GM19455 (cell line): ENCODE measurements around the gene PACRGL.

ENCODE experiments used
- ATAC-seq: cut with Tn5 transposase; IDR thresholded peaks from one replicate; pipeline ENCODE4 v1.9.1; 2021; ENCODE audit not compliant: unreplicated experiment

Gene PACRGL

DNA sequence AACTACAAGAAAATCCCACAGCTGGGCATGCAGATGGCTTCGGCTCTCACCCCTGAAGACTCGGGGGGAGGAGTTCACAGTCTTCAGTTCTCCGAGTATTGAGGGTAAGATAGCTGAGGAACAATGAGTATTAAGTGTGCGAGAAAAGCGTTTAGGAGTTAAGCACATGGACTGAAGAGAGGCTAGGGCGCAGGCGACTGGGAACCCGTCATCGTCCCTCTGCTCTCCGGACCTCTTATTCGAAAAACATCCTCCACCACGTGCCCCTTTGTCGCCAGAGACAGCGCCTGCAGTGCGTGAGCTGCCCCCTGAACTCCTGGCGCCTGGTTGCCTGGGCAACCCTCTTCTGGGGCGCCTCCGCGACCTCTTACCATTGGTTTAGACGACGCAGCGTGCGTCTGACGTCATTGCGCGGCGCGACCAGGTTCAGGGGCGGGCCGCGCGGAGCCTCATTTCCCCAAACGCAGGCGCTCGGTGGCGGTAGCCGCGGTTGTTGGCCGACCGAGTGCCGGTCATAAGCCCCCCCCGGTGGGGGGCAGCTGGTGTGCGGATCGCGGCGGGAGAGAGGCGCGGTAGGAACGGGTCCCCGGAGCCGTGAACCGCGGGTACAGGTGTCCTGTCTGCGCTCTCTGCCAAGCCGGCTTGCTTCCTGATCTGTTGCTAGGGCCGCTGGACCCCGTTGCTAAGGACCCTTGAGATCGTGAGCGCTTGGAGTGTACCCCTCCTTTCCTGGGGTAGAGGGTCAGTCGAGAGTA is at the start of gene PACRGL:
PACRGL (plus strand) TSS at position 452 of the 755 bp plus-strand sequence. CDS start 4,024 bp downstream, outside the sequence.
- ATAC-seq = peak; percentile 100

DNA sequence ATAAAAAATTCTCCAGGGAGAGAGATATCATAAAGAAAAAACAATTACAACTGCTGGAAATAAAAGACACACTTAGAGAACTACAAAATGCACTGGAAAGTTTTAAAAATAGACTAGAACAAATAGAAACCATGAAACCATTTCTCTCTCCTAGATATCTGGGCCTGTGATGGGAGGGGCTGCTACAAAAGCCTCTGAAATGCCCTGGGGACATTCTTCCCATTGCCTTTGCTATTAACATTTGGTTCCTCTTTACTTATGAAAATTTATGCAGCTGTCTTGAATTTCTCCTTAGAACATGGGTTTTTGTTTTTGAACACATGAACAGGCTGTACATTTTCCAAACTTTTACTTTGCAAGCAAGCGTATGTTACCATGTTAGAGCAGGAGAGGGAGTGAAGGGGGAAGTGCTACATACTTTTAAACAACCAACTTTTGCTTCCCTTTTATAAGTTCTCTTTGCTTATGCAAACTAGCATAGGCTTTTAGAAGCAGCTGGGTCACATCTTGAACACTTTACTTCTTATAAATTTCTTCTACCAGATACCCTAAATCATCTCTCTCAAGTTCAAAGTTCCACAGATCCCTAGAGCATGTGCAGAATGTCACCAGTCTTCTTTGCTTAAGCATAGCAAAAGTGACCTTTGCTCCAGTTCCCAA is 47.9 kb upstream of the PACRGL start:
- no peak for ATAC-seq

DNA sequence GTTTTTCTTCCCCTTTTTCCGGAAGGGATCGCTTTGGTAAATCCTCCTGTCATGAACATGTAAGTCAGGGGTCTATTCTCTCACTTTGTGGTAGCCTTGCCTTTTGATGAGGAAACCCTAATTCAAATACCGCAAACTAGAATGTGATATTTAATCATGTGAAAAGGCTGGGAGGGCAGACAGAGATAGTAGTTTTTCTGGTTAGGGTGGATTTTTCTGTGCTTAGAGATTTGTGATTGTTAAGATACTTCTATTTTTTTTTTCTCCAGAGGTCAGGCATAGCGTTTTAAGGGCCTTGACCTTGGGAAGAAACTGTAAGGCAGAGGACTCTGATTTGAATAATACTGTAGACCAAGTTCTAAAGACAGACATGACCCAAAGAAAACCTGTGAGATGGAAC is 41.8 kb upstream of the PACRGL start:
- ATAC-seq = no peak

DNA sequence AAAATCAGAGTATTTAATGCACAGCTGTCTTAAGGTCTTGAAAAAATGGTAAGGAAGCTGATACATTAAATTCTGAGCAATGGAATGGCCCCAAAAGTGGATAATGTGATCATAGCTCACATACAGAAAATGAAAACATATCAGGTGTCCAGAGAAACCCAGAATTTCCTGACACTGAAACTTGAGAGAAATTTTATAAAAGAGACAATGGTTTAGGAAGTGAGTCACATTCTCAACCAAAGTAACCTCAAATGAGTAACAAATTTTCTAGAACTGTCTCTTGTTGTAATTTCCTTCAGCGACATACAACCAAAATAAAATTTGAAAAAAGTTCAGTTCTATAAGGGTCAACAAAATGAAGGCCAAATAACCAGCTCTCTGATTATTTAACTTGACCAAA is 37.4 kb upstream of the PACRGL start:
- ATAC-seq = no peak

DNA sequence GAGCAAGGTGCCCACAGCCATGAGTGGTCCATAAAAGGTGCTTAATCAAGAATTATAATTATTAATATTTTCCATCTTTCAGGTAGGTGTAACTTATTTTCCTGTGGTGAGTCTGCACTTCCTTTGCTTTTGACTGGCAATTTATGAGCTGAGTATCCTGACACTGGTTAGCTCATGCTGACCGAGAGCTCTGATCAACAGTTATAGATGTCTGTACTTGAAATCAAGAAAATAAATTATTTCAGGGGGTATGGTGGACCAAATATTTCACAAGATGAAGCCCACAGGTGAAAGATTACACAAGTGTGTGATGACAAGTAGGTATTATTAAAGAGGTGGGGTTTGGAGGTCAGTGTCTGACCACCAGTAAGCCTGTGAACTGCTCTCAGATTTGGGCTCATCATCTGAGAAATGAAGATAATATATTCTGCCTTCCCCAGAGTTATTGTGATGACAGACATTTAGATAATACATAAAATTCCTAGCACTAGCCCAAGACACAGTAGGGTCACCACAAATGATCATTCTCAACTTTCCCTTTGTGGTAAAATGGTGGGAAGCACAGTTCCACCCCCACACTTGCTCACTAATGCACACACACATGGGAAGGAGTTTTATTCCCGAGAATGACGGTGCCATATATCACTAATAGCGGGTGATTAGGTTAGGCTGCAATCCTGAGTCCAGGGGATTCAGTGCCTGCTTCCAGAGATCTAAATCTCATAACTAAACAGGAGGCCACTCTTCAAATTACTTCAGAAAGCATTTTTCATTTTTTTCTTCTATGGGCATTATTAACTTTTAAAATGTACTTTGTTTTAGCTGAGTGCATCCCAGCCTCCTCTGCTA is 34.0 kb upstream of the PACRGL start:
- no peak for ATAC-seq

DNA sequence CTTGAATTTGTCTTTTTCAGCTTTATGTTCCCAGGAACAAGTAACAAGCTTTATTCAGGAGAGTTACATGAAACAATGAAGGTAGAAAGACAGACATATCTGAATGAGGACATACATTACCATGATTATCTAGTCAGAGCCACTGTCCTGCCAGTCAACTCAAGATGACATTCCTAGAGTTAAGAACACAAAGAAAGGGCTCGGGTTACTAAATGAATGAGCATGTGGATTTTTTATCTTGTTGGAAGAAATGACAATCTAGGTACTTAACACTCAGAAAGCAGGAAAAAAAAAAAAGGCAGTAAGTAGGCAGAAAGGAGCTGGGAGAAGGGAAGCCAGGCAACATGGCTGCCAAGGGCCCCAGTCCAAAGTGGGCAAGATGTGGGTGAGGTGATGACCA is 28.0 kb upstream of the PACRGL start:
- ATAC-seq = no peak

DNA sequence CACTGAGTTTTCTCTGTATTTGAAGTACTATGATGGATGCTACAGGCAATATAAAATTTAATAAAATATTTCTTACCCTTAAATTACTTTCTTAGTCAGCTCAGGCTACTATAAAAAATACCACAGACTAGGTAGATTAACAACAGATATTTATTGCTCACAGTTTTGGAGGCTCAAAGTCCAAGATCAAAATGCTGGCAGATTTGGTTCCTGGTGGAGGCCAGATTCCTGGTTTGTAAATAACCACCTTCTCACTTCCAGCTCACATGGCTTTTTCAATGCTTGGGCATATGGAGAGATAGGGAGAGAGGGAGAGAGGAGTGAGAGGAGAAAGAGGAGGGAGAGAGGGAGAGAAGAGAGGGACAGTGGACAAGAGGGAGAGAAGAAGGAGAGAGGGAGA is 24.5 kb upstream of the PACRGL start:
- ATAC-seq = no peak

DNA sequence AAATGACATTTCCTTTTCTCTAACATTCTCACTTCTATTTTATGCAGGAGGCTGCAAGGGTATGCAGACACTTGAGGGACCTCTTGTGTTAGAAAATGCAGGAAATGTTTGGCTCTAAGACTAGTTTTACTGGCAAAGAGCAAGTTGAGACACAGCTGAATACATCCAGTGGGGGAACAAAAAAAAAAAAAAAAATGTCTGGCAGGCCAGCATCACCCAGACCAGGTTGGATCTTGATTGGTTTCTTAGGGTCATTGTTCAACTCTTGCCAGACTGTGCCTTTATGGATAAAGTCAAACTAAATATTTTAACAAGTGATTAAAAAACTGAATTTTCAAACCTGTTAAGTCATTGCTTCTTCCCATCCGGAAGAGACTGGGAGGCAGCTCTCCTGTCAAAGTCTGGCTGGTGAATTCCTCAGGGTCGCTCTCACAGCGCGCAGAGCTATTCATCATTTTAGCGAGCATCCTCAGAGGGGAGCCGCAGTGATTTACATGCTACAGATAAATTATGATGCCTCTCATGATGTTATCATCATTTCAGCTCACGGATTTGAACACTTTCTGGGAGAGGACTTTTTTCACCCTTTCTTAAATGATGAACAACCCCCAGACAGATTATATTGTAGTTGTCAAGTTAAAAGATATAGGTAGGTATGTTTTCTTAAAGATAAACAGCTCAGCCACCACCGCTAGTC is 23.6 kb upstream of the PACRGL start:
- ATAC-seq = no peak

DNA sequence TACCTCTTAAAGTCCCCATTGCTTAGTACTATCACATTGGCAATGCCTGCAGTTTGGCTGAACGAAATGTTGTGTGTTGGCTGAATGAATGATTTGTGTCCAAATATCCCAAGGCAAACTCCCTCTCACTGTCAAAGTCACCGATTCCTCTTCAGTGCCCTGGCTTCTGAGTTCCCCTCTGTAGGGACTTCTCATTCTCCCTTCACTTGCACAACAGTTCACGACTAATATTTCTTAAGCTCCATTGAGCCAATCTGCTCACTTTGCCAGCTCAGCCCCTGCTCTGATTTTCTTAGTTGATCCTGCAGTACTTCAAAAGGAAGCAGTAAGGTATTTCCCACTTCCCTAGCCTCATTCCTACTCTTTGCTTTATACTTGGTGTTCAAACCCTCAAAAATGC is 21.9 kb upstream of the PACRGL start:
- no peak for ATAC-seq

DNA sequence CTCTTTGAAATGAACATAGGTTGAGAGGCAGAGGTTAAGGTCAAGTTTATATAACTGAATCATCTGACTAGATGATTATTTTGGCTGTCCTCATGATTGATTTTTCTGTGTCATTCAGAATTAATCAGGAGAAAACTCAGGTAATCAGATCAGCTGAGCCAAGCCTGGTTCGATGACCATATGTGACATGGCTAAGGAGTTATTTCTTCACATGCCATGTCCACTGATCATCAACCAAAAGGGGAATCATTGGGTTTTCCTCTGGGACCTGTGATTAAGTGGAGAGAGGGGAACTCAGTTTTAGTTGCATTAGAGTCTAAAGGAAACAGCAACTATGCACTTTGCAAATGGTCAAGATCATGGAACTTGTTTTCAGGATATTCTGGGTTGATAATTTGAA is 20.3 kb upstream of the PACRGL start:
- ATAC-seq = no peak

DNA sequence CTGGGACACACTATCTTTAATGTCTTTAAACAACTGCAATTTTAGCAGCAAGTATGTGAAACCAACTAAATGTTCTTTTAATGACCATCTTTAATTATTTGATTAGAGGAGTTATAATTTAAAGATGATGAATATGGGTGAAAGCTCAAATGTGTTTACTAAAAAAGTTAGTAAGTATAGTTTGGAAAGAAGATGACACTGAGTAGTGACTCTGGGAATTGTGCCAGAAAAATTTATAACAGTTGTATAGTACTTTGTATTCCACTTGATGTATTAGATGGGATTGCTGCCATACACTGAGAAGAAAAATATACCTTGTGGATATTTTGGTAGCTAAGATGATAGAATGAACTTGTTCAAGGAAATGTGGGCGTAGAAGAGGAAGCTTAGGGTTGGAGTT is 19.5 kb upstream of the PACRGL start:
- ATAC-seq = no peak

DNA sequence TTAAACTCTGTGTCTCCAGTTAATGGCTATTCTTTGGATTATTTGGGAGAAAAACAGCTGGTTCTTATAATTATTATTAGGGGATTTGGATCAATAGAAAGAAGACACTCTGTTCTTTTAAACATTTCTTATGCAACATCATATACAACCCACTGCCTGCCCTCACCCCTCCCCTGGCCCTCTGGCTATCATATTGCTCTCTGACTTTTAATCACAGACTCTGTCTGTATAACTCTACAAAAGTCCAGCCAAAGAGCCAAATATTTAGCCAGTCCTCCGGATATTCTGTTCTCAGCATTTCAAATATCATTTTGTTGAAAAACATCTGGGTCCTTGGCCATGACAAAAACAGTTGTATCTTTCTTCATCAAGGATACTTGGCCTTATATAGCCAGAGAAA is 19.0 kb upstream of the PACRGL start:
- ATAC-seq = no peak

DNA sequence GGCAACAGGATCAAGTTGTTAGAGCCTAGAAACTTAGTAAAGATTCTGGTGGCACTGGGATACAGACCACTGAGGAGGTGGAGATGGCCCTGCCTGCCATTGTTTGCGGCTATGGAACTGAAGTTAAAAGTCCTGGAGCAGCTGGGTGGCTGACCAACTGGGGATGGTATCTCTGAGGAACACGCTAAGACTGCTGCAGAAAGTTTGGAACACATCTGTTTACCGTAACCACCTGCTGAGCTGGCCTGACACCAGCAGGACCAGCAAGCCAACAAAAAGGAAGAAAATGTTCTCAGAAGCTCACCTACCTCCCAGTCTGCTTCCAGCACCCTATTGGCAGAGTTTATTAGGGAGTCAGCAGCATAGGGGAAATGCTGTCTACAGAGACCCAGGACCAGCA is 17.4 kb upstream of the PACRGL start:
- ATAC-seq = no peak

DNA sequence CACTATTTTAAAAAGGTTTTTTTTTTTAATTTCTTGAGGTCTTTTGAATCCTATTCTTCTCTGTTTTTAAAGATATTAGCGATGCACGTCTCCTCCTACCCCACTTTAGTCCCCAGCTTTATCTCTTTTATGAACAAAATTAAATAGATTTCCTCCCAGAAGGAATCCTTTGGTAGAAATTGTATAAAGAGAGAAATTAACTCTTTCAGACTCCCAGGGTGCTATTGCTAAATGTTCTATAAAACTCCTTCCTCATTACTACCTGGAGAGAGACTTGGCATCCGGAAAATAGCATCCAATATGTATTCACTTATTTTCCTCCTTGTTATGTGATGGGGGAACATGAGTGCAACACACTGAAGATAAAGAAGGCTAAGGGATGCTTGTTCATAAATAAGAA is 16.5 kb upstream of the PACRGL start:
- no peak for ATAC-seq

DNA sequence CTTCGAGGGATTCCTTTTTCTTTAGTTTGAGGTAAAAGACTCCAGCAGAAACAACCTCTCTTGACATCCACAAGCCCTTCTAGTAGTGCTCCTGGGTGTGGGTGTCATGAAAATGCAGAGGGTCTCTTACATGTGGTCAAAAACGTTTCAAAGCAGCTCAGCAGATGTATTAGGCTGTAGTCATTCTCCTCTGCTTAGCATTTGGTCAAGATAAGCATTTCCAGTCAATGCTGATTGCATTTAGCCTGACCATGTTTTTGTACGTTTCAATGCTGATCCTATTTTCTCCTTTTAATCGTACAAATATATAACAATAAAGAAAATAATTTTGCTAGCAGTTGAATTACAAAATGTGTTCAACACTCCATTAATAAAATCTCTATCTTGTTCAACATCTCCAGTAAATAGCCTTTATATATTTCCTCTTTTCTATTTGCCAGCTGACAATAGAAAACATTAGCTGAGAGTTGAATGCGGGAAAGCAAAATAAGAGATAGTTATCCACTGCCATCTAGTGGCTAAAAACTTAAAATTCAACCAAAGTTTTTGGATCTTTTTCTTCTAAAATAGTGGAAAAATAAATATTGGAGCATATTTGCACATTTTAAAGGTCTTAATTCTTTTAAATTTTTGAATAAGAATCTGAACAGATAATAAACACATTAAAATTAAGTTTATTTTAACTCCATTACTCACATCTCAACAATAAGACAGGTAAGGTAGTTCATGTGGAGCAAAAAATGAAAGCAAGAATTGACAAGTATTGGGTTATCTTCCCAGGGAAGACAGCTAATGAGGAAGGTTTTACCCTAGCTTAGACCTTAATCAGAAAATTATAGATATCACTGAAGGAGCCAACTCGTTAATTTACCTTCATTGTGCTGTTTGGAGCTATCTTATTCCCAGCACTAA is 15.2 kb upstream of the PACRGL start:
- no peak for ATAC-seq

DNA sequence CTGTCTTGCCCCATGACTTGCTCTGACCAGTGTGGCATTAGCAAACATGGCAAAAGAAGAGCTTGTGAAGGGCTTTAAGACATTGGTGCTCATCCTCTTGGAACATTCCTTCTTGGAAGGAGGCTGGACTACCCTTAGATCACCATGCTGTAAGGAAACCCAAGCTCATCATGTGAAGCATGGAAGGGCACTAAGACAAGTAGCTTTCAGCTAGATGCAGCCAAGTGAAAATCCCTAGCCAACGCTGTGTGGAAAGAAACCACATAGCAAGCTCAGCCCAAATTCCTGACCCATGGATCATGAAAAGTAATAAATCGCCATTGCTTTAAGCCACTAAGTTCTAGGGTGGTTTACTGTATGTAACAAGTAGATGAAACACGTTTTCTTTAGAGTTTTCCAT is 12.4 kb upstream of the PACRGL start:
- no peak for ATAC-seq

DNA sequence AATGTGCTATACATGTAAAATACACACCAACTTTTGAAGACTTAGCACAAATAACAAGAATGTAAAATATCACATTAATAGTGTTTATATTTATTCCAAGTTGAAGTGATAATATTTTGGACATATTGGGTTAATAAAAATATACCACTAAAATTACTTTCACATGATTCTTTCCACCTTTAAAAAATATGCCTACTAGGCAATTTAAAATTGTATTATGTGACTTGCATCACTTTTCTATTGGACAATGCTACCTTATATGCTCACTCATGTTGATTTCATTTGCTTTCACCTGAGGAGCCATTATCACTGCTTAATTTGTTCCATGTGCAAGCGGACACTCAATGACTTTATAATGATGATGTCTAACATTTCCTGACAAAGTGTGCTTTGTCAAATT is 3.4 kb upstream of the PACRGL start:
- ATAC-seq = no peak

DNA sequence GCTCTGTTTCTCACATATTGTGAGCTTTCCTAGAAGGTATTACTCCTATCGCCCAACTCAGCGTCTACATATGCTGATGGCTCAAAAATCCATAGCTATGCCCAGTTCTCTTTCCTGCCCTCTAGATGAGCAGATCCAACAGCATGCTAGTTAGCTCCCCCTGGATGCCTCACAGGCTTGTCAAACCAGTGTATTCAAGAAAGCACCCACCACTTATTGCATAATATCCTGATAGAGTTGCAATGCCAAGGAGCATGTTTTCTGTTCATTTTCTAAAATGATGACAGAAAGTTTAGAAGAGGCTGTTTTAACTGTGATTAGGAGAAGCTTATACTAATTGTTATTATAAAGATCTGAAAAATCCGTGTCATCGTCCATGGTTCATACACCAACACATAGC is 1.9 kb upstream of the PACRGL start:
- no peak for ATAC-seq

DNA sequence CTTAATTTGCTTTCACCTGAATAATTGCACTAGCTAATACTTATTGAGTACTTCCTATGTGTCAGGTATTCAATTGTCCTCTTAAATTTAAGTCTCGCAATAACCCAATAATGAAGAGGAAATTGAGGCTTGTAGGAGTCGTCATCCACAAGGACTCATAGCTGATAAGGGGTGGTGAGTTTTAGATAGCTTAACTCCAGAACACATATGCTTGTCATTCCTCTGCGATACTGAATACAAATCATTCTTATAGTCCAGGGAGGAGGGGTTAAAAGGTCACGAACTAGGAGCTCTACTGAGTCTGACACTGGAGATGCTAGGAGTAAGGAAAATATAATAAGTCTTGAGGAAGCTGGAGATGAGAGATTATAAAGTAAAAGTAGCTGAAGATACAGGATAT is 1.4 kb upstream of the PACRGL start:
- no peak for ATAC-seq

DNA sequence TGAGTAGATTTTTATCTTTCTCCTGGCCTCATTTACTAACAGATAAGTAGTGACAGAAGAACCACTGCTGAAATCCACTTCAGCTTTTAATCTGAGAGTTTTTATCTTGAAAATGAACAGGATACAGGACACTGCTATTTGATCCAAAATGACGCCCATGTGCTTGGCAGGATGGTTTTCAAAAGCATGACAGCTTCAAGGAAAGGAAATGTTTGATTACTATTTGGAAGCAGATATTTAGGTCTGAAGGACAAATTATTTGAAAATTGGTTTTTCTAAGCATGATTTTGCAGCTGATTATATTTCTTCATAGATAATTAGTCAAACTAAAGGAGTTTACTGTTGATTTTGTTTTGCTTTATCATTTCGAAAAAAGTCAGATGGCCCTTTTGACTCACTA is 11.1 kb downstream of the PACRGL start:
- no peak for ATAC-seq
